Heart right ventricle (tissue), 16 donors: ENCODE results near the gene KREMEN2. TPM values are rescaled to one million over a fixed set of nuclear protein-coding genes. Genes with fewer than 3 reads are reported as not detected.

Source experiments
- ATAC-seq, 8 donors: fragments of 200-7000 bp; cut with Tn5 transposase; one replicate each; pipeline ENCODE4 v1.9.1; 2020; ENCODE audit warnings: mild to moderate bottlenecking in 8 of 8, moderate library complexity in 8 of 8, moderate number of reproducible peaks in 1 of 8
- DNase-seq, 2 donors: peaks; one replicate each; pipeline ENCODE4 v3.0.0-alpha.2; 2020
- H3K27ac ChIP-seq, 10 donors: fragments of 200-600 bp; sonication (generic) in 2 of 10; one replicate each; pipeline versions ENCODE4 v1.5.0 to v1.8.0; 2020 to 2022; ENCODE audit warnings: mild to moderate bottlenecking in 3 of 10
- H3K27me3 ChIP-seq, 7 donors: fragments of 200-600 bp; one replicate each; pipeline ENCODE4 v1.8.0; 2021 to 2022; ENCODE audit warnings: mild to moderate bottlenecking in 2 of 7
- H3K36me3 ChIP-seq, 9 donors: fragments of 200-600 bp; sonication (generic) in 1 of 9; one replicate each; pipeline versions ENCODE4 v1.5.0 to v1.8.0; 2020 to 2022; ENCODE audit warnings: mild to moderate bottlenecking in 2 of 9
- H3K4me1 ChIP-seq, 9 donors: fragments of 200-600 bp; sonication (generic) in 1 of 9; one replicate each; pipeline versions ENCODE4 v1.5.0 to v1.8.0; 2020 to 2022; ENCODE audit warnings: mild to moderate bottlenecking in 4 of 9
- H3K4me3 ChIP-seq, 10 donors: fragments of 200-600 bp; sonication (generic) in 2 of 10; one replicate each; pipeline versions ENCODE4 v1.5.0 to v1.8.0; 2020 to 2022; ENCODE audit warnings: mild to moderate bottlenecking in 7 of 10, moderate library complexity in 2 of 10
- H3K9me3 ChIP-seq, 11 donors: fragments of 200-600 bp in 10 of 11; sonication (generic) in 2 of 11; one replicate each; pipeline versions ENCODE4 v1.5.0 to v1.8.0; 2013 to 2022; ENCODE audit warnings: mild to moderate bottlenecking in 2 of 11, control low read depth in 1 of 11, moderate library complexity in 1 of 11
- CTCF ChIP-seq, 9 donors: fragments of 200-600 bp; sonication (generic) in 2 of 9; IDR thresholded peaks; one replicate each; pipeline versions ENCODE4 v1.5.0 to v1.8.0; 2021 to 2022; ENCODE audit warnings: antibody characterized with exemption in 9 of 9, mild to moderate bottlenecking in 5 of 9, moderate library complexity in 1 of 9
- WGBS, 2 donors: extraction: QIAGEN DNeasy Blood & Tissue Kit; methylation state at CpG; one replicate each; pipeline ENCODE4 v1.1.7; 2013; ENCODE audit warnings: inconsistent platforms in 1 of 2; 5-methylcytosine and 5-hydroxymethylcytosine counted together
- intact Hi-C, 10 donors: fragments of 100-400 bp; cut with DNase I; formaldehyde crosslinking; loops; one replicate each; pipeline versions ENCODE4 v1.11.1 to v1.14.2; 2022
- polyA plus RNA-seq, 2 donors: library from polyadenylated mRNA; stranded (reverse); fragments of 200-250 nt; gene quantifications; one replicate each; pipeline ENCODE4 v1.2.3, GENCODE V29; 2013
- total RNA-seq, 10 donors: library from RNA; stranded (reverse); fragmentation: NEBNext Ultra II Directional in 3 of 10; extraction: Animal tissue kit (Norgen Biotek cat#: 25700) in 3 of 10; gene quantifications; one replicate each; pipeline versions ENCODE4 v1.2.1 to v1.2.4, GENCODE V29; 2021 to 2023
- donor health status: Arrhythmogenic right ventricular cardiomyopathy.
- donor health status: ischemic (EF 13 %, LVEDD 7.1; RV severe dilation, severe dysfunction).
- donor health status: healthy with polysubstance abuse.
- donor health status: DM: no; HTN: yes; CAD: no.
- donor health status: DM: no; HTN: no; CAD: no.
- donor health status: ischemic (EF 25% LVEDD 6.9; RV normal size, moderate dysfunction).
- donor health status: ischemic (EF 25% LVEDD 5.7; RV mildly dilated, moderate dysfunction).
- donor health status: healthy.
- donor health status: DM: yes; HTN: yes; CAD: no.
- donor health status: Ischemic cardiomyopathy.
- donor health status: ischemic (EF 35%, LVEDD 5.7; RV mildly dilated, moderate dysfunction).
- donor health status: nonischemic (EF 11% LVEDD 7.7; RV severe dilation, severe dysfunction).
- donor health status: DM: yes; HTN: yes; CAD: no.
- donor health status: PGD.
- donor health status: ischemic (EF 29% LVEDD 5.4; RV normal size, mild dysfunction).
- donor health status: nonischemic (EF 23%, LVEDD 6.1; RV moderate dilation, normal function).

KREMEN2 gene
- total and polyA plus RNA-seq, 12 donors = not detected

GRCh38 chr16:2923481-2923880 is 40.6 kb upstream of the KREMEN2 start:
- Histone ChIP-seq H3K27me3 (no peaks in the 10 kb centered on the region), H3K4me3 (no peak overlapping the region), H3K27ac (no peak overlapping the region), H3K4me1 (peaks cover 0 to 23% (median 15%) of the 10 kb centered on the region in 9 donors), H3K36me3 (peaks cover 0 to 44% (median 6%) of the 10 kb centered on the region in 9 donors), H3K9me3 (no peaks in the 10 kb centered on the region)
- no peak for TF ChIP-seq CTCF (IDR thresholded peaks at IDR 0.05)
- no peak for DNase-seq
- no peak for ATAC-seq
- 97 to 98% methylated on average over 14 of the region's 14 CpGs for WGBS, 2 donors
- intact Hi-C loops = loop anchor here in 1 of 10 donors (10.0 kb wide), 1 partner anchor 89 kb away; the partner anchor contains the start of gene ZG16B

GRCh38 chr16:2924901-2925755 is 38.9 kb upstream of the KREMEN2 start:
- H3K9me3 ChIP-seq = no peaks in the 10 kb centered on the region
- H3K36me3 ChIP-seq = peaks cover 0 to 52% (median 6%) of the 10 kb centered on the region in 9 donors
- intact Hi-C loops = loop anchor here in 3 of 10 donors (5.0 to 10.0 kb wide), 3 partner anchors 53 to 90 kb away; partner anchors contain the start of genes PKMYT1 (in 1 of the 3) and ZG16B (in 1 of the 3)
- no peak overlapping the region for H3K4me3 ChIP-seq
- no peak for TF ChIP-seq CTCF (IDR thresholded peaks at IDR 0.05)
- no peak overlapping the region for H3K27ac ChIP-seq
- no peaks in the 10 kb centered on the region for H3K27me3 ChIP-seq
- H3K4me1 ChIP-seq = peaks cover 0 to 11% (median 9%) of the 10 kb centered on the region in 9 donors
- no peak for DNase-seq
- 73 to 79% methylated on average over 39 to 42 of the region's 42 CpGs for WGBS, 2 donors
- peak in 2 of 8 donors; percentile 7 to 24 for ATAC-seq

- H3K27me3 ChIP-seq = no peaks in the 10 kb centered on the region
- H3K4me1 ChIP-seq = peaks cover 0 to 11% (median 9%) of the 10 kb centered on the region in 9 donors
- intact Hi-C loops = loop anchor here in 3 of 10 donors (5.0 to 10.0 kb wide), 3 partner anchors 54 to 91 kb away; partner anchors contain the start of genes PKMYT1 (in 1 of the 3) and ZG16B (in 1 of the 3)
- ATAC-seq (no peak), DNase-seq (no peak)
- WGBS, 2 donors = 75 to 80% methylated on average over 9 of the region's 9 CpGs
- H3K9me3 ChIP-seq = no peaks in the 10 kb centered on the region
- H3K36me3 ChIP-seq = peaks cover 0 to 53% (median 14%) of the 10 kb centered on the region in 9 donors
- H3K27ac ChIP-seq = no peak overlapping the region
- TF ChIP-seq CTCF (IDR thresholded peaks at IDR 0.05) = no peak
- no peak overlapping the region for H3K4me3 ChIP-seq
Measured at GRCh38 chr16:2925951-2926649, 38.0 kb upstream of the KREMEN2 start.

- WGBS, 2 donors = 77 to 78% methylated on average over 5 of the region's 5 CpGs
- ATAC-seq = no peak
- H3K9me3 ChIP-seq = no peaks in the 10 kb centered on the region
- intact Hi-C loops = loop anchor here in 3 of 10 donors (5.0 to 10.0 kb wide), 3 partner anchors 54 to 92 kb away; partner anchors contain the start of genes PKMYT1 (in 1 of the 3) and ZG16B (in 1 of the 3)
- peaks cover 0 to 53% (median 14%) of the 10 kb centered on the region in 9 donors for H3K36me3 ChIP-seq
- no peak overlapping the region for H3K27ac ChIP-seq
- H3K4me3 ChIP-seq = peak overlapping the region in 6 of 10 donors; percentile 22 to 33 (median 30)
- H3K27me3 ChIP-seq = no peaks in the 10 kb centered on the region
- no peak for TF ChIP-seq CTCF (IDR thresholded peaks at IDR 0.05)
- no peak for DNase-seq
- peaks cover 0 to 11% (median 9%) of the 10 kb centered on the region in 9 donors for H3K4me1 ChIP-seq
Measured at GRCh38 chr16:2926650-2926999, 37.5 kb upstream of the KREMEN2 start.
